H1 (cell line): Measurements from ENCODE around the gene PRX. TPM values are rescaled to one million over a fixed set of nuclear protein-coding genes. Genes with fewer than 3 reads are reported as not detected.

ENCODE experiments used
- CTCF ChIA-PET: fragments of 300-600 bp; sonication (Branson Sonifier 250); formaldehyde crosslinking; loops from one replicate; lab custom pipeline; 2021; ENCODE audit not compliant: partially characterized antibody; lab: Charles Lee
- POLR2A ChIA-PET: fragments of 300-600 bp; sonication (Branson Sonifier 250); formaldehyde crosslinking; loops from one replicate; lab custom pipeline; 2021; ENCODE audit warnings: inconsistent platforms; ENCODE audit not compliant: partially characterized antibody; lab: Charles Lee
- DNase-seq, 2 experiments: peaks; one replicate each; pipeline versions ENCODE4 v3.0.0 to v3.0.0-alpha.2; 2010 to 2022; ENCODE audit warnings: low spot score in 2 of 2, low read depth in 1 of 2, mixed read lengths in 1 of 2
- FAIRE-seq: peaks from 2 replicates; lab custom pipeline; 2011; peaks lifted over from hg19 to GRCh38; lab: Jason Lieb, UNC
- H2AFZ ChIP-seq: 2 replicates; pipeline ENCODE4 v1.8.1; 2012; ENCODE audit warnings: low read length, inconsistent platforms
- H2AK5ac ChIP-seq: 2 replicates; pipeline ENCODE4 v1.6.1; 2013; ENCODE audit warnings: low read depth, low read length
- H2BK120ac ChIP-seq: replicated peaks from 2 replicates; pipeline ENCODE3; 2013; ENCODE audit warnings: low read depth, low read length, inconsistent platforms
- H2BK12ac ChIP-seq: 2 replicates; pipeline ENCODE4 v1.6.1; 2013; ENCODE audit warnings: low read depth, low read length
- H2BK15ac ChIP-seq: 2 replicates; pipeline ENCODE4 v1.6.1; 2013; ENCODE audit warnings: low read length
- H2BK20ac ChIP-seq: 2 replicates; pipeline ENCODE4 v1.6.1; 2013; ENCODE audit warnings: low read length
- H2BK5ac ChIP-seq: 2 replicates; pipeline ENCODE4 v1.6.1; 2013; ENCODE audit warnings: low read depth, low read length
- H3K14ac ChIP-seq: 2 replicates; pipeline ENCODE4 v1.6.1; 2013; ENCODE audit warnings: inconsistent platforms; ENCODE audit not compliant: insufficient read length
- H3K18ac ChIP-seq: 2 replicates; pipeline ENCODE4 v1.6.1; 2013; ENCODE audit warnings: low read length; ENCODE audit errors: extremely low read depth
- H3K23ac ChIP-seq: 2 replicates; pipeline ENCODE4 v1.6.1; 2013; ENCODE audit warnings: inconsistent platforms; ENCODE audit not compliant: insufficient read length
- H3K23me2 ChIP-seq: 2 replicates; pipeline ENCODE4 v1.6.1; 2013; ENCODE audit warnings: low read depth, low read length
- H3K27ac ChIP-seq: 2 replicates; pipeline ENCODE4 v1.6.1; 2011; ENCODE audit warnings: low read depth, low read length, inconsistent platforms
- H3K27me3 ChIP-seq, 4 experiments: replicated peaks in 1 of 4; 1 replicate in 1 of 4; 2 replicates in 3 of 4; pipeline versions ENCODE4 v1.6.1 to v1.8.1; 2011 to 2013; ENCODE audit warnings: low read length in 3 of 4, mild to moderate bottlenecking in 3 of 4, inconsistent platforms in 2 of 4, mixed read lengths in 2 of 4, moderate library complexity in 1 of 4; ENCODE audit not compliant: control insufficient read depth in 3 of 4, insufficient read depth in 3 of 4; ENCODE audit errors: extremely low read depth in 1 of 4
- H3K36me3 ChIP-seq, 4 experiments: 2 replicates each; pipeline versions ENCODE4 v1.6.1 to v1.8.1; 2011 to 2013; ENCODE audit warnings: mild to moderate bottlenecking in 4 of 4, low read length in 3 of 4, moderate library complexity in 2 of 4, control low read depth in 1 of 4, inconsistent platforms in 1 of 4; ENCODE audit not compliant: insufficient read depth in 4 of 4, control insufficient read depth in 2 of 4
- H3K4ac ChIP-seq: replicated peaks from 2 replicates; pipeline ENCODE3; 2013; ENCODE audit warnings: low read length, low read depth, mixed read lengths, inconsistent platforms; ENCODE audit not compliant: insufficient read length
- H3K4me1 ChIP-seq, 4 experiments: replicated peaks in 1 of 4; 1 replicate in 1 of 4; 2 replicates in 3 of 4; pipeline versions ENCODE4 v1.6.1 to v1.8.1; 2011 to 2013; ENCODE audit warnings: low read length in 3 of 4, inconsistent platforms in 2 of 4, mixed read lengths in 1 of 4; ENCODE audit not compliant: insufficient read depth in 4 of 4, control insufficient read depth in 3 of 4
- H3K4me2 ChIP-seq, 2 experiments: 2 replicates each; pipeline versions ENCODE4 v1.6.1 to v1.8.1; 2011 to 2013; ENCODE audit warnings: low read depth in 2 of 2, low read length in 2 of 2, control low read depth in 1 of 2, inconsistent platforms in 1 of 2, mild to moderate bottlenecking in 1 of 2; ENCODE audit not compliant: insufficient read depth in 1 of 2
- H3K4me3 ChIP-seq, 4 experiments: fragments of 200-600, 300-600 bp in 1 of 4; sonication (generic), shearing (Covaris generic), sonication (Bioruptor Twin) in 1 of 4; 2 replicates each; pipeline versions ENCODE4 v1.5.1 to v1.8.1; 2011 to 2016; ENCODE audit warnings: low read length in 4 of 4, low read depth in 3 of 4, control low read depth in 2 of 4, inconsistent platforms in 2 of 4, mild to moderate bottlenecking in 2 of 4, mixed read lengths in 1 of 4, moderate library complexity in 1 of 4; ENCODE audit not compliant: insufficient read depth in 2 of 4; ENCODE audit errors: extremely low read depth in 1 of 4
- H3K56ac ChIP-seq: replicated peaks from 2 replicates; pipeline ENCODE3; 2013; ENCODE audit warnings: low read depth, mild to moderate bottlenecking, mixed read lengths, low read length, inconsistent platforms; ENCODE audit not compliant: insufficient read length
- H3K79me1 ChIP-seq: 2 replicates; pipeline ENCODE4 v1.6.1; 2013; ENCODE audit warnings: low read depth, low read length, control low read depth
- H3K79me2 ChIP-seq, 2 experiments: 2 replicates each; pipeline versions ENCODE4 v1.6.1 to v1.8.1; 2012 to 2013; ENCODE audit warnings: low read length in 2 of 2, mild to moderate bottlenecking in 2 of 2, inconsistent platforms in 1 of 2; ENCODE audit not compliant: insufficient read depth in 2 of 2, control insufficient read depth in 1 of 2
- H3K9ac ChIP-seq, 4 experiments: replicated peaks in 1 of 4; 1 replicate in 1 of 4; 2 replicates in 3 of 4; pipeline versions ENCODE4 v1.6.1 to v1.8.1; 2011 to 2013; ENCODE audit warnings: low read depth in 3 of 4, low read length in 3 of 4, control low read depth in 2 of 4, mild to moderate bottlenecking in 2 of 4, moderate library complexity in 2 of 4, inconsistent platforms in 1 of 4; ENCODE audit errors: extremely low read depth in 1 of 4
- H3K9me3 ChIP-seq, 2 experiments: 2 replicates each; pipeline versions ENCODE4 v1.6.1 to v1.8.1; 2012 to 2013; ENCODE audit warnings: mild to moderate bottlenecking in 2 of 2, moderate library complexity in 2 of 2, control low read depth in 1 of 2, inconsistent platforms in 1 of 2, low read depth in 1 of 2, low read length in 1 of 2, mixed read lengths in 1 of 2; ENCODE audit not compliant: insufficient read depth in 2 of 2
- H4K20me1 ChIP-seq, 2 experiments: replicated peaks in 1 of 2; 2 replicates each; pipeline versions ENCODE3 to v1.8.1; 2011 to 2013; ENCODE audit warnings: inconsistent platforms in 2 of 2, low read length in 2 of 2, mild to moderate bottlenecking in 1 of 2; ENCODE audit not compliant: insufficient read depth in 2 of 2, control insufficient read depth in 1 of 2
- H4K5ac ChIP-seq: 2 replicates; pipeline ENCODE4 v1.6.1; 2013; ENCODE audit warnings: low read length, low read depth, mixed read lengths, inconsistent platforms; ENCODE audit not compliant: insufficient read length
- H4K8ac ChIP-seq: 2 replicates; pipeline ENCODE4 v1.8.0; 2013; ENCODE audit warnings: mild to moderate bottlenecking, moderate library complexity, low read length, inconsistent platforms; ENCODE audit not compliant: insufficient read depth; ENCODE audit errors: extremely low read depth
- H4K91ac ChIP-seq: replicated peaks from 2 replicates; pipeline ENCODE3; 2013; ENCODE audit warnings: low read length, mixed read lengths, inconsistent platforms; ENCODE audit not compliant: insufficient read length
- SIRT6 ChIP-seq: IDR thresholded peaks from one replicate; pipeline ENCODE4 v1.7.1; 2012; ENCODE audit warnings: low read length, inconsistent platforms
- SP1 ChIP-seq: IDR thresholded peaks from 2 replicates; pipeline ENCODE4 v1.6.1; 2011; ENCODE audit warnings: low read depth, low read length
- WGBS, 2 experiments: shearing (Covaris generic) in 1 of 2; methylation state at CpG; one replicate each; pipeline versions ENCODE4 v1.1.6 to v1.1.7; 2013 to 2015; ENCODE audit warnings: low lambda C conversion rate in 2 of 2, mixed read lengths in 2 of 2, inconsistent platforms in 1 of 2, low coverage in 1 of 2, missing lambda C conversion rate in 1 of 2; ENCODE audit not compliant: insufficient replicate concordance in 2 of 2, insufficient coverage in 1 of 2, insufficient read length in 1 of 2; ENCODE audit errors: extremely low coverage in 1 of 2, missing lambda C conversion rate in 1 of 2; 5-methylcytosine and 5-hydroxymethylcytosine counted together
- polyA plus RNA-seq, 7 experiments: library from polyadenylated mRNA; depleted of rRNA in 3 of 7; stranded (reverse) in 5 of 7; unstranded in 2 of 7; fragments of >200 nt in 5 of 7; fragments of 200-250 nt in 2 of 7; gene quantifications; 1 replicate in 5 of 7; 2 replicates in 1 of 7; 4 replicates in 1 of 7; pipeline versions ENCODE4 v1.2.1 to v1.2.3, GENCODE V29; 2011 to 2013; ENCODE audit warnings: missing spikeins in 2 of 7, mixed read lengths in 2 of 7
- total RNA-seq: library from RNA; stranded (reverse); fragmentation: NEBNext Ultra II Directional; extraction: Animal tissue kit (Norgen Biotek cat#: 25700); gene quantifications from 2 replicates; pipeline ENCODE4 v1.2.1, GENCODE V29; 2021
- TF ChIP-seq, protein P1 (sequence below): IDR thresholded peaks from 2 replicates; pipeline ENCODE4 v1.6.1; 2012; ENCODE audit warnings: low read length, inconsistent platforms

PRX gene
- total and polyA plus RNA-seq, 2 of the 8 experiments (the other 6 are each of a cell fraction or from before 2014, with no cell fraction given), result 2.8 to 5.8 TPM

DNA sequence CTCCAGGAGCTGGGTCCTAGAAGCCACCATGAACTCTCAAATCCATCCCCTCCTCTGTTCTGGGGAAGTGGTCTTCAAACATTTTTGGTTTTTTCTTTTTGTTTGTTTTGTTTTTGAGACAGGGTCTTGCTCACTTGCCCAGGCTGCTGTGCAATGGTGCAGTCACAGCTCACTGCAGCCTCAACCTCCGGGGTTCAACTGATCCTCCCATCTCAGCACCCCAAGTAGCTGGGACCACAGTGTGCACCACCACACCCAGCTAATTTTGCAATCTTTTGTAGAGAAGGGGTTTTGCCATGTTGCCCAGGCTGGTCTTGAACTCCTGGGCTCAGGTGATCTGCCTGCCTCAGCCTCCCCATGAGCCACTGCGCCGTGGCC, 45.4 kb upstream of the PRX start:
- Histone ChIP-seq H2BK5ac (no peak overlapping the region), H3K9me3 (no peaks in the 10 kb centered on the region), H4K20me1 (peaks cover 0 to 1% of the 10 kb centered on the region in 2 experiments), H2BK12ac (no peak overlapping the region), H3K4me1 (no peaks in the 10 kb centered on the region), H2BK120ac (no peak overlapping the region), H3K27ac (no peak overlapping the region), H3K4ac (no peak overlapping the region), H4K8ac (no peak overlapping the region), H3K79me2 (no peaks in the 10 kb centered on the region), H2BK15ac (no peak overlapping the region), H3K9ac (no peak overlapping the region), H2AK5ac (no peak overlapping the region), H3K18ac (no peak overlapping the region), H3K14ac (no peak overlapping the region), H3K4me2 (no peak overlapping the region), H3K56ac (no peak overlapping the region), H2AFZ (no peak overlapping the region), H3K27me3 (no peaks in the 10 kb centered on the region; a peak in 1 of 7 replicates), H4K91ac (no peak overlapping the region), H2BK20ac (no peak overlapping the region), H3K4me3 (no peak overlapping the region), H4K5ac (no peak overlapping the region), H3K23ac (no peak overlapping the region), H3K23me2 (no peaks in the 10 kb centered on the region), H3K79me1 (no peaks in the 10 kb centered on the region), H3K36me3 (no peaks in the 10 kb centered on the region)
- TF ChIP-seq SP1, result no peak
- TF ChIP-seq, protein P1, sequence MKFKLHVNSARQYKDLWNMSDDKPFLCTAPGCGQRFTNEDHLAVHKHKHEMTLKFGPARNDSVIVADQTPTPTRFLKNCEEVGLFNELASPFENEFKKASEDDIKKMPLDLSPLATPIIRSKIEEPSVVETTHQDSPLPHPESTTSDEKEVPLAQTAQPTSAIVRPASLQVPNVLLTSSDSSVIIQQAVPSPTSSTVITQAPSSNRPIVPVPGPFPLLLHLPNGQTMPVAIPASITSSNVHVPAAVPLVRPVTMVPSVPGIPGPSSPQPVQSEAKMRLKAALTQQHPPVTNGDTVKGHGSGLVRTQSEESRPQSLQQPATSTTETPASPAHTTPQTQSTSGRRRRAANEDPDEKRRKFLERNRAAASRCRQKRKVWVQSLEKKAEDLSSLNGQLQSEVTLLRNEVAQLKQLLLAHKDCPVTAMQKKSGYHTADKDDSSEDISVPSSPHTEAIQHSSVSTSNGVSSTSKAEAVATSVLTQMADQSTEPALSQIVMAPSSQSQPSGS, result no peak
- no peak for TF ChIP-seq SIRT6
- ChIA-PET CTCF (no interaction called here), POLR2A (interaction anchor here (3.9 kb wide), 1 partner anchor 15 kb away, joined by 15 read pairs; the partner anchor contains the start of gene SERTAD3)
- no peak for DNase-seq
- FAIRE-seq, result no peak
- 93% methylated on average over 3 of the region's 3 CpGs; no CpG with 5 or more reads in 1 of the 2 experiments for WGBS, 2 experiments
